CD4-positive, CD25-positive, alpha-beta regulatory T cell (primary cell): ENCODE results near the gene GLIPR1. TPM values are rescaled to one million over a fixed set of nuclear protein-coding genes. Genes with fewer than 3 reads are reported as not detected.
"Not testable (repeated sequence)": the region's sequence is repeated elsewhere in the genome, so short reads cannot be mapped to it uniquely, and the experiment has no call there.

ENCODE experiments used
- ATAC-seq, 2 donors: fragments of 150-1000 bp; cut with Tn5 transposase; one replicate each; pipeline ENCODE4 v1.10.0; 2021; ENCODE audit warnings: low read depth in 2 of 2, moderate number of reproducible peaks in 2 of 2, moderate library complexity in 1 of 2
- DNase-seq, 3 donors: peaks; one replicate each; pipeline versions ENCODE4 v3.0.0 to v3.0.0-alpha.2; 2012 to 2022; ENCODE audit warnings: mixed read lengths in 1 of 3
- H3K27ac ChIP-seq: one replicate; pipeline ENCODE4 v1.7.0; 2013; ENCODE audit warnings: mild to moderate bottlenecking, low read length; ENCODE audit not compliant: insufficient read depth, poor library complexity, severe bottlenecking
- H3K27me3 ChIP-seq: one replicate; pipeline ENCODE4 v1.7.0; 2013; ENCODE audit warnings: low read length; ENCODE audit not compliant: control insufficient read depth, insufficient read depth
- H3K36me3 ChIP-seq: one replicate; pipeline ENCODE4 v1.7.0; 2013; ENCODE audit warnings: mild to moderate bottlenecking, low read length, moderate library complexity; ENCODE audit not compliant: control insufficient read depth, insufficient read depth
- H3K4me1 ChIP-seq: 2 replicates; pipeline ENCODE4 v1.7.0; 2013; ENCODE audit warnings: mild to moderate bottlenecking, low read length; ENCODE audit not compliant: insufficient read depth, control insufficient read depth, poor library complexity, severe bottlenecking
- H3K4me3 ChIP-seq: one replicate; pipeline ENCODE4 v1.7.0; 2013; ENCODE audit warnings: low read depth, mild to moderate bottlenecking, low read length, moderate library complexity
- H3K9me3 ChIP-seq, 2 experiments: 1 replicate in 1 of 2; 2 replicates in 1 of 2; pipeline ENCODE4 v1.7.0; 2013; ENCODE audit warnings: low read length in 2 of 2, mild to moderate bottlenecking in 1 of 2, moderate library complexity in 1 of 2; ENCODE audit not compliant: control insufficient read depth in 2 of 2
- H3K27ac Mint-ChIP-seq, 3 donors: one replicate each; pipeline ENCODE4 v1.8.0; 2020 to 2022; ENCODE audit warnings: mild to moderate bottlenecking in 3 of 3, mixed read lengths in 3 of 3, moderate library complexity in 2 of 3
- H3K27me3 Mint-ChIP-seq: one replicate; pipeline ENCODE4 v1.8.0; 2022; ENCODE audit warnings: mild to moderate bottlenecking, mixed read lengths
- H3K36me3 Mint-ChIP-seq: one replicate; pipeline ENCODE4 v1.8.0; 2020; ENCODE audit warnings: mixed read lengths
- H3K4me1 Mint-ChIP-seq, 4 donors: one replicate each; pipeline ENCODE4 v1.8.0; 2020 to 2022; ENCODE audit warnings: mixed read lengths in 4 of 4, mild to moderate bottlenecking in 1 of 4
- H3K4me3 Mint-ChIP-seq, 4 donors: one replicate each; pipeline ENCODE4 v1.8.0; 2020 to 2022; ENCODE audit warnings: mild to moderate bottlenecking in 4 of 4, mixed read lengths in 4 of 4, moderate library complexity in 3 of 4
- H3K9me3 Mint-ChIP-seq, 7 donors: one replicate each; pipeline ENCODE4 v1.8.0; 2020 to 2022; ENCODE audit warnings: mixed read lengths in 7 of 7, mild to moderate bottlenecking in 3 of 7, moderate library complexity in 2 of 7
- polyA plus RNA-seq, 4 donors: library from polyadenylated mRNA; unstranded; fragments of 300-500 nt; fragmentation: Illumina TruSeq; gene quantifications; one replicate each; pipeline ENCODE4 v1.2.3, GENCODE V29; 2021
- total RNA-seq: library from RNA; stranded (reverse); gene quantifications from one replicate; pipeline ENCODE4 v1.2.3, GENCODE V29; 2022

Gene GLIPR1
- total and polyA plus RNA-seq, 5 donors from 2014 or later: 91.4 to 207 (median 167) TPM

DNA sequence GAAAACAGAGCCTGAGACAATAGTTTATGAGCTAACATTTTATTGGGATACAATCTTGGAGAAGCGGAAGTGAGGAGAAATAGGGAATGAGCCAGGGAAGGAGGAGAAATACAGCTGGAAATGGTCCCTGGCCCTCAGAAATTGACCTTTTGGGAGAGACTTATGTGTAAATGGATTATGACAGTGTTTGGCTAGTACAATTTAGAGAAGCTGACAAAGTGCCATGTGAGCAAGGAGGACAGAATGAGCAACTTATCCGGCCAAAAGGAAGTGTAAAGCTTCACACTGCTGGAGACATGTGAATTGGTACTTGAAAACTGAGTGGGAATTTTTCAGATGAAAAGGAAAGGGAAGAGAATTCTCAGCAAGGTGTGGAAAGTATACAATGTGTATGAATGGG, 2.9 kb downstream of the GLIPR1 start:
- peak overlapping the region; percentile 37 for H3K27ac ChIP-seq
- Mint-ChIP-seq H3K36me3 (peaks cover 14% of the 10 kb centered on the region), H3K4me3 (peak overlapping the region; percentile 98 to 99 (median 98))

GRCh38 chr12:75484450-75484849, 3.9 kb downstream of the GLIPR1 start:
- Mint-ChIP-seq H3K27ac (peak overlapping the region in 2 of 3 donors; percentile 74 to 94), H3K4me1 (peaks cover 38 to 78% (median 65%) of the 10 kb centered on the region in 4 donors), H3K4me3 (peak overlapping the region; percentile 26 to 99 (median 94)), H3K36me3 (peaks cover 14% of the 10 kb centered on the region)
- H3K27me3 ChIP-seq, H3K27me3 Mint-ChIP-seq, ATAC-seq, H3K9me3 Mint-ChIP-seq, H3K27ac ChIP-seq, H3K9me3 ChIP-seq, DNase-seq: not testable (repeated sequence)
- Histone ChIP-seq H3K4me3 (peak overlapping the region; percentile 99), H3K36me3 (peaks cover 18% of the 10 kb centered on the region), H3K4me1 (peaks cover 47% of the 10 kb centered on the region)

More for the DNA sequence above, 2.9 kb downstream of the GLIPR1 start:
- H3K36me3 ChIP-seq: peaks cover 9% of the 10 kb centered on the region
- peak overlapping the region; percentile 99 for H3K4me3 ChIP-seq
- DNase-seq: no peak
- peaks cover 47% of the 10 kb centered on the region for H3K4me1 ChIP-seq
- Mint-ChIP-seq H3K9me3 (no peaks in the 10 kb centered on the region), H3K27ac (peak overlapping the region; percentile 48 to 94 (median 59)), H3K27me3 (no peaks in the 10 kb centered on the region), H3K4me1 (peaks cover 42 to 81% (median 63%) of the 10 kb centered on the region in 4 donors)
- ATAC-seq: no peak
- no peaks in the 10 kb centered on the region for H3K9me3 ChIP-seq
- no peaks in the 10 kb centered on the region for H3K27me3 ChIP-seq

- H3K36me3 ChIP-seq: peaks cover 37% of the 10 kb centered on the region
- no peak for DNase-seq
These were observed 6.8 kb downstream of the GLIPR1 start for GRCh38 chr12:75487308-75487707.

DNA sequence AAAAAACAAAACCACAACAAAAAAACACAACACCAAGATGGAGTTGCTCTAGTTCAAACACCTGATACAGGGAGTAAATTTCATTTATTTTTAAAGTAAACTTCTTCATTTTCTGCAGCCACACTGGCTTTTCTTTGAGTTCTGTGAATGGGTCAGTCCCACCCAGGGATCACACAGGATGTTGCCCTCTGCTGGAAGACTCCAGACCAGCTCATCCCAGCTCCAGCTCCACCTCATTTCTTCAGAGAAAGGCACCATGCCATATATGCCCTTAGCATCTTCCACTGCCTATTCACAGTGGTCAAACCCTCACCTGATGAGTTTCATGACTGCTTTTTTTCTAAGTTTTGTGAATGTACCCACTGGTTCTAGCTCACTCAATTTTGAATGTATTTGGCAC, 8.0 kb downstream of the GLIPR1 start:
- Histone ChIP-seq H3K4me1 (peaks cover 19% of the 10 kb centered on the region), H3K4me3 (no peak overlapping the region), H3K36me3 (peaks cover 46% of the 10 kb centered on the region), H3K9me3 (no peaks in the 10 kb centered on the region), H3K27me3 (no peaks in the 10 kb centered on the region), H3K27ac (no peak overlapping the region)
- no peaks in the 10 kb centered on the region for H3K27me3 Mint-ChIP-seq
- ATAC-seq (no peak), DNase-seq (no peak)
- peaks cover 38 to 57% (median 47%) of the 10 kb centered on the region in 4 donors for H3K4me1 Mint-ChIP-seq
- peak overlapping the region in 1 of 3 donors; percentile 77 for H3K27ac Mint-ChIP-seq
- no peaks in the 10 kb centered on the region for H3K9me3 Mint-ChIP-seq
- no peak overlapping the region for H3K4me3 Mint-ChIP-seq
- peaks cover 14% of the 10 kb centered on the region for H3K36me3 Mint-ChIP-seq

More at GRCh38 chr12:75487308-75487707, 6.8 kb downstream of the GLIPR1 start:
- Histone ChIP-seq H3K4me3 (no peak overlapping the region), H3K4me1 (peaks cover 31% of the 10 kb centered on the region), H3K27me3 (no peaks in the 10 kb centered on the region), H3K9me3 (no peaks in the 10 kb centered on the region), H3K27ac (no peak overlapping the region)
- H3K27me3 Mint-ChIP-seq: no peaks in the 10 kb centered on the region
- peaks cover 43 to 67% (median 53%) of the 10 kb centered on the region in 4 donors for H3K4me1 Mint-ChIP-seq
- ATAC-seq: no peak
- H3K4me3 Mint-ChIP-seq: peak overlapping the region in 1 of 4 donors; percentile 69
- H3K9me3 Mint-ChIP-seq: no peaks in the 10 kb centered on the region
- H3K27ac Mint-ChIP-seq: peak overlapping the region in 1 of 3 donors; percentile 73
- H3K36me3 Mint-ChIP-seq: peaks cover 14% of the 10 kb centered on the region

GRCh38 chr12:75489187-75489586, 8.6 kb downstream of the GLIPR1 start:
- no peaks in the 10 kb centered on the region for H3K27me3 ChIP-seq
- DNase-seq (no peak), ATAC-seq (no peak)
- H3K9me3 ChIP-seq: no peaks in the 10 kb centered on the region
- H3K27ac ChIP-seq: no peak overlapping the region
- no peaks in the 10 kb centered on the region for H3K27me3 Mint-ChIP-seq
- peak overlapping the region in 3 of 4 donors; percentile 1 to 66 (median 4) for H3K4me3 Mint-ChIP-seq
- H3K4me1 Mint-ChIP-seq: peaks cover 38 to 56% (median 48%) of the 10 kb centered on the region in 4 donors
- peak overlapping the region; percentile 37 for H3K4me3 ChIP-seq
- no peaks in the 10 kb centered on the region for H3K9me3 Mint-ChIP-seq
- peaks cover 47% of the 10 kb centered on the region for H3K36me3 ChIP-seq
- H3K4me1 ChIP-seq: peaks cover 16% of the 10 kb centered on the region
- peak overlapping the region; percentile 35 to 80 (median 77) for H3K27ac Mint-ChIP-seq
- H3K36me3 Mint-ChIP-seq: peaks cover 12% of the 10 kb centered on the region

DNA sequence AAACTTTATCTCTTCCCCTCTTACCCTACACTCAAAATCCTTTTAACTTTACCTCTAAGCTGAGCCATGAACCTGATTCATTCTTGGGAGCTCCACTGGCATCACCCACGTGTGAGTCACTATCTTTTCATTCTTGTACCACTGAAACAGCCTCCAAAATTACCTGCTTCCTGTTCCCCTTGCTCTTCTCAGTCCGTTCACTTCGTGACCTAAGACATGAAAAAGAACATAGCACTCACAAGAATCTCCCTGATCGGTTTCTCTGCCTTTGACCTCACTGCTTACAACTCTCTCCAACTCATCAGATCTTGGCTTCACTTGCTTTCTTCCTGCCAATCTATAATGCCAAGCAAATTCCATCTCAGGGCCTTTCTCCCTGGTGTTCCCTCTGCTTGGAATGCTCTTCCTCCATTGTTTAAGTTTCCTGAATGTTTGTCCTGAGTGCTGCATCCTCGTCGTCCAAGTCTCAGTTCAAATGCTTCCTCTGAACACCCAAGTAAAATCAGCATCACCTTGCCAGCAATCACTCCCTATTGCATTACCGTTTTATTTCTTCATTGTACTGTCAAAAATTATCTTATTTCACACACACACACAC, 9.2 kb downstream of the GLIPR1 start:
- peak; percentile 55 to 61 for ATAC-seq
- Mint-ChIP-seq H3K4me3 (peak overlapping the region in 3 of 4 donors; percentile 4 to 66 (median 35)), H3K4me1 (peaks cover 37 to 51% (median 47%) of the 10 kb centered on the region in 4 donors)

DNA sequence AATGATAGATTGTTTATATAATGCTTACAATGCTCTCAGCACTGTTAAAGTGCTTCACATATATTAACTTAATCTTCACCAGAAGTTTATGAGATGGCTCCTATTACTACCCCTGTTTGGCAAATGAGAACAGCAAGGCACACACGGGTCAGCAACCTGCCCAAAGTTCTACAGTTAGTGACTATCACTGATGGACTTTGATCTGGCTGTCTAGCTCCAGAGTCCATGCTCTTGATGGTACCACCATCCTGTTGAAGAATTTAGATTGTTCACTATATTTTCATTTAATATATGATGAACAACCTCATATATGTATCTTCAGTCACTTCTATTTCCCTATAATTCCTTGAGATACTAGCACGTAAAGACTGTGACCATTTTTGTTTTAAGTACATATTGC, 10.6 kb downstream of the GLIPR1 start:
- peaks cover 66% of the 10 kb centered on the region for H3K36me3 ChIP-seq
- no peaks in the 10 kb centered on the region for H3K27me3 ChIP-seq
- H3K27ac Mint-ChIP-seq: no peak overlapping the region

More for the DNA sequence above, 9.2 kb downstream of the GLIPR1 start:
- Histone ChIP-seq H3K4me1 (peaks cover 16% of the 10 kb centered on the region), H3K27me3 (no peaks in the 10 kb centered on the region), H3K36me3 (peaks cover 52% of the 10 kb centered on the region), H3K27ac (no peak overlapping the region), H3K9me3 (no peaks in the 10 kb centered on the region), H3K4me3 (no peak overlapping the region)
- peak in 1 of 3 donors; percentile 44 for DNase-seq
- Mint-ChIP-seq H3K36me3 (peaks cover 9% of the 10 kb centered on the region), H3K9me3 (no peaks in the 10 kb centered on the region), H3K27ac (peak overlapping the region; percentile 77 to 88 (median 80)), H3K27me3 (no peaks in the 10 kb centered on the region)

GRCh38 chr12:75503459-75503858, 22.9 kb downstream of the GLIPR1 start:
- no peak overlapping the region for H3K27ac Mint-ChIP-seq
- Histone ChIP-seq H3K4me3 (no peak overlapping the region), H3K27me3 (no peaks in the 10 kb centered on the region), H3K4me1 (no peaks in the 10 kb centered on the region), H3K9me3 (no peaks in the 10 kb centered on the region), H3K36me3 (peaks cover 81% of the 10 kb centered on the region), H3K27ac (no peak overlapping the region)
- no peak overlapping the region for H3K4me3 Mint-ChIP-seq
- H3K9me3 Mint-ChIP-seq: no peaks in the 10 kb centered on the region
- H3K4me1 Mint-ChIP-seq: peaks cover 12 to 18% (median 16%) of the 10 kb centered on the region in 4 donors
- peaks cover 23% of the 10 kb centered on the region for H3K36me3 Mint-ChIP-seq
- no peak for ATAC-seq
- no peak for DNase-seq
- no peaks in the 10 kb centered on the region for H3K27me3 Mint-ChIP-seq

More for the DNA sequence above, 10.6 kb downstream of the GLIPR1 start:
- no peak for DNase-seq
- H3K27ac ChIP-seq: no peak overlapping the region
- Mint-ChIP-seq H3K4me3 (peak overlapping the region in 1 of 4 donors; percentile 54), H3K27me3 (no peaks in the 10 kb centered on the region), H3K36me3 (peaks cover 5% of the 10 kb centered on the region), H3K9me3 (no peaks in the 10 kb centered on the region), H3K4me1 (peaks cover 35 to 46% (median 40%) of the 10 kb centered on the region in 4 donors)
- H3K9me3 ChIP-seq: no peaks in the 10 kb centered on the region
- no peak overlapping the region for H3K4me3 ChIP-seq
- ATAC-seq: no peak
- H3K4me1 ChIP-seq: peaks cover 12% of the 10 kb centered on the region
